ENCODE results near the gene PARPBP. TPM values are rescaled to one million over a fixed set of nuclear protein-coding genes. Genes with fewer than 3 reads are reported as not detected.
"Not testable (repeated sequence)": the region's sequence is repeated elsewhere in the genome, so short reads cannot be mapped to it uniquely, and the experiment has no call there.

PARPBP gene
- total RNA-seq, 1 experiment from 2014 or later = 15.1 TPM

GRCh38 chr12:102142866-102143373 is 22.9 kb downstream of the PARPBP start:
- POLR2A ChIA-PET; BruUV-seq (replicated peaks); H3K27ac Mint-ChIP-seq (ENCODE audit: low read depth, unreplicated experiment); H3K4me3 Mint-ChIP-seq (ENCODE audit: unreplicated experiment); DNase-seq (ENCODE audit: unreplicated experiment); H3K4me1 Mint-ChIP-seq (ENCODE audit: insufficient read depth, unreplicated experiment); intact Hi-C loops (cut with micrococcal nuclease); H3K27me3 Mint-ChIP-seq (ENCODE audit: insufficient read depth, unreplicated experiment); H3K36me3 Mint-ChIP-seq (ENCODE audit: insufficient read depth, unreplicated experiment): not testable (repeated sequence)
- peaks cover 16% of the 10 kb centered on the region for H3K9me3 Mint-ChIP-seq (ENCODE audit: unreplicated experiment)
- CTCF ChIA-PET = interaction anchor here (0.7 to 1.1 kb wide), 4 partner anchors 22 to 1751 kb away, joined by 3 to 4 read pairs (median 3); partner anchors contain the start of genes NUP37 and PARPBP

- DNase-seq (ENCODE audit: unreplicated experiment) = no peak
- ChIA-PET CTCF (interaction anchor here (0.6 kb wide), 1 partner anchor 145 kb away, joined by 3 read pairs; no protein-coding TSS in a partner anchor), POLR2A (no interaction called here)
- intact Hi-C loops (cut with micrococcal nuclease) = no loop called here
- peaks cover 16% of the 10 kb centered on the region for H3K9me3 Mint-ChIP-seq (ENCODE audit: unreplicated experiment)
- H3K27ac Mint-ChIP-seq (ENCODE audit: low read depth, unreplicated experiment) = no peak overlapping the region
- no peaks in the 10 kb centered on the region for H3K4me1 Mint-ChIP-seq (ENCODE audit: insufficient read depth, unreplicated experiment)
- TF ChIP-seq CTCF (IDR thresholded peaks at IDR 0.05; ENCODE audit: unreplicated experiment) = no peak
- peaks cover 6% of the 10 kb centered on the region for H3K36me3 Mint-ChIP-seq (ENCODE audit: insufficient read depth, unreplicated experiment)
- BruUV-seq (replicated peaks) = no TSS peak
- H3K4me3 Mint-ChIP-seq (ENCODE audit: unreplicated experiment) = no peak overlapping the region
- H3K27me3 Mint-ChIP-seq (ENCODE audit: insufficient read depth, unreplicated experiment) = no peaks in the 10 kb centered on the region
These were observed 24.2 kb downstream of the PARPBP start for GRCh38 chr12:102144221-102144620.

GRCh38 chr12:102147062-102147587 is 27.1 kb downstream of the PARPBP start:
- H3K27me3 Mint-ChIP-seq (ENCODE audit: insufficient read depth, unreplicated experiment); H3K9me3 Mint-ChIP-seq (ENCODE audit: unreplicated experiment); H3K4me1 Mint-ChIP-seq (ENCODE audit: insufficient read depth, unreplicated experiment); POLR2A ChIA-PET; H3K4me3 Mint-ChIP-seq (ENCODE audit: unreplicated experiment); CTCF ChIA-PET; intact Hi-C loops (cut with micrococcal nuclease); DNase-seq (ENCODE audit: unreplicated experiment); BruUV-seq (replicated peaks); H3K27ac Mint-ChIP-seq (ENCODE audit: low read depth, unreplicated experiment); H3K36me3 Mint-ChIP-seq (ENCODE audit: insufficient read depth, unreplicated experiment): not testable (repeated sequence)

GRCh38 chr12:102155206-102155605 is 35.2 kb downstream of the PARPBP start:
- DNase-seq (ENCODE audit: unreplicated experiment); BruUV-seq (replicated peaks); H3K36me3 Mint-ChIP-seq (ENCODE audit: insufficient read depth, unreplicated experiment); H3K4me3 Mint-ChIP-seq (ENCODE audit: unreplicated experiment); intact Hi-C loops (cut with micrococcal nuclease); H3K9me3 Mint-ChIP-seq (ENCODE audit: unreplicated experiment); H3K27ac Mint-ChIP-seq (ENCODE audit: low read depth, unreplicated experiment); POLR2A ChIA-PET; H3K27me3 Mint-ChIP-seq (ENCODE audit: insufficient read depth, unreplicated experiment); H3K4me1 Mint-ChIP-seq (ENCODE audit: insufficient read depth, unreplicated experiment): not testable (repeated sequence)
- CTCF ChIA-PET = interaction anchor here (1.2 to 1.5 kb wide), 2 partner anchors 14 to 213 kb away, joined by 4 to 5 read pairs; no protein-coding TSS in a partner anchor

- ChIA-PET CTCF (interaction anchor here (4.3 kb wide), 1 partner anchor 320 kb away, joined by 27 read pairs; no protein-coding TSS in a partner anchor), POLR2A (no interaction called here)
- H3K4me1 Mint-ChIP-seq (ENCODE audit: insufficient read depth, unreplicated experiment) = no peaks in the 10 kb centered on the region
- no TSS peak for BruUV-seq (replicated peaks)
- no peak overlapping the region for H3K4me3 Mint-ChIP-seq (ENCODE audit: unreplicated experiment)
- H3K36me3 Mint-ChIP-seq (ENCODE audit: insufficient read depth, unreplicated experiment) = no peaks in the 10 kb centered on the region
- DNase-seq (ENCODE audit: unreplicated experiment) = no peak
- no peaks in the 10 kb centered on the region for H3K9me3 Mint-ChIP-seq (ENCODE audit: unreplicated experiment)
- no peak overlapping the region for H3K27ac Mint-ChIP-seq (ENCODE audit: low read depth, unreplicated experiment)
- H3K27me3 Mint-ChIP-seq (ENCODE audit: insufficient read depth, unreplicated experiment) = no peaks in the 10 kb centered on the region
- intact Hi-C loops (cut with micrococcal nuclease) = no loop called here
- no peak for TF ChIP-seq CTCF (IDR thresholded peaks at IDR 0.05; ENCODE audit: unreplicated experiment)
These were observed 43.4 kb downstream of the PARPBP start for GRCh38 chr12:102163383-102163782.

Data from MCF 10A (cell line).